Activated T-helper 17 cell treated with anti-CD3 and anti-CD28 coated beads, Interleukin-2, amount 50 U/mL, for 72 hours (primary cell): ENCODE results near the gene TOPORS. TPM values are rescaled to one million over a fixed set of nuclear protein-coding genes. Genes with fewer than 3 reads are reported as not detected.
A peak's percentile ranks its signal among the peaks of the same experiment; 100 is the strongest.
"Not testable (repeated sequence)": the region's sequence is repeated elsewhere in the genome, so short reads cannot be mapped to it uniquely, and the experiment has no call there.

Experiments used
- ATAC-seq: fragments of 150-1000 bp; cut with Tn5 transposase; replicated peaks from 2 replicates; pipeline ENCODE4 v1.10.0; 2021; ENCODE audit warnings: mild to moderate bottlenecking, moderate library complexity
- H3K27ac Mint-ChIP-seq: one replicate; pipeline ENCODE4 v1.8.0; 2022; ENCODE audit warnings: mixed read lengths
- H3K27me3 Mint-ChIP-seq: one replicate; pipeline ENCODE4 v1.8.0; 2022; ENCODE audit warnings: mixed read lengths
- H3K36me3 Mint-ChIP-seq: one replicate; pipeline ENCODE4 v1.8.0; 2022; ENCODE audit warnings: low read depth, mild to moderate bottlenecking, mixed read lengths
- H3K4me1 Mint-ChIP-seq: one replicate; pipeline ENCODE4 v1.8.0; 2022; ENCODE audit warnings: mixed read lengths
- H3K4me3 Mint-ChIP-seq: one replicate; pipeline ENCODE4 v1.8.0; 2022; ENCODE audit warnings: mild to moderate bottlenecking, mixed read lengths
- H3K9me3 Mint-ChIP-seq: one replicate; pipeline ENCODE4 v1.8.0; 2022; ENCODE audit warnings: mixed read lengths
- total RNA-seq, 2 donors: library from RNA; stranded (reverse); gene quantifications; one replicate each; pipeline ENCODE4 v1.2.3, GENCODE V29; 2022

Gene TOPORS
- total RNA-seq, 2 donors from 2014 or later: 12.9 to 16.4 TPM

DNA sequence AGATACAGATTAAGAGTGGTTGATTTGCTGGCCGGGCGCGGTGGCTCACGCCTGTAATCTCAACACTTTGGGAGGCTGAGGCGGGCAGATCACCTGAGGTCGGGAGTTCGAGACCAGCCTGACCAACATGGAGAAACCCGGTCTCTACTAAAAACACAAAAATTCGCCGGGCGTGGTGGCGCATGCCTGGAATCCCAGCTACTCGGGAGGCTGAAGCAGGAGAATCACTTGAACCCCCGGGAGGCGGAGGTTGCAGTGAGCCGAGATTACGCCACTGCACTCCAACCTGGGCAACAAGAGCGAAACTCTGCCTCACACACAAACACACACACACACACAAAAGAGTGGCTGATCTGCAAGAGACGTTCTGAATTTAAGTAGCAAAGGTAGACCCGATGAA, 4.2 kb downstream of the TOPORS start:
- Mint-ChIP-seq H3K36me3 (peaks cover 80% of the 10 kb centered on the region), H3K4me1 (peaks cover 15% of the 10 kb centered on the region)
- not testable (repeated sequence) for H3K9me3 Mint-ChIP-seq, ATAC-seq, H3K27ac Mint-ChIP-seq, H3K4me3 Mint-ChIP-seq, H3K27me3 Mint-ChIP-seq

DNA sequence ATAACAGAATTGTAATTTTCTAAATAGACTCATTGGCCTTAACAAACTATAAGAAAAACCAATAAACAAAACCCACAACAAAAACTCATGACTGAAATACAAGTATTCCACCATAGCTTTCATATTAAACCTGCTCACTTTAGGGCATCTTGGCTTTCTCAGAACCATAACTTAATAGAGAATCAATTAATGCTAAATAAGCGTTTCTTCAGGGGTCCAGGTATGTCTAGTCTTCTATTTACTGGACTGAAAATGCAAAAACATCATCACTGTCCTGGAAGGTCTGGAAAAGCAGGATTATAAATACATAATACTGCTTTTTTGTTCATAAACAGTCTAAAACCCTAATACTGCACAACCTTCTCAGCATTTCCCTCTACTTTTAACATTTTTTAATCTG, 6.5 kb downstream of the TOPORS start:
- Mint-ChIP-seq H3K9me3 (no peaks in the 10 kb centered on the region), H3K36me3 (peaks cover 80% of the 10 kb centered on the region), H3K4me1 (peaks cover 21% of the 10 kb centered on the region), H3K27ac (no peak overlapping the region), H3K4me3 (no peak overlapping the region), H3K27me3 (no peaks in the 10 kb centered on the region)
- no peak for ATAC-seq

DNA sequence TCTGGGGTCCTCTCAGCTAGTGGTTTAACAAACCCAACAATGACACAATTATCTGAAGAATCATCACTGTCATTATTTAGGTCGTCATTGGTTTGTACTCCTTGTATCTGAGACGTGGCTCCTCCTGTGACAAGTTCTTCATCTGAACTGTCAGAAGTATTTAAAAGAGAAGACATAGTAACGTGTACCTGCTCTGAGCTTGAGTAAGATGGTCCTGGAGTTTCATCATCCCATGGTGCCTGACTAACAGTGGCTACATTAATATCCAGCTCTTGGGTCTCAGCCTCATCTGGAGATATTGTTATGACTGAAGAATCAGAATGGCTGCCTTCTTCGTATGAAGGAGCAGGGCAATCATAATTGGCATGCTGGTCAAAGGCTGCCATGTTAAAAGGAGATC, 9.3 kb downstream of the TOPORS start:
- H3K4me1 Mint-ChIP-seq: peaks cover 12% of the 10 kb centered on the region
- H3K9me3 Mint-ChIP-seq: no peaks in the 10 kb centered on the region
- no peak overlapping the region for H3K4me3 Mint-ChIP-seq
- ATAC-seq: no peak
- H3K27me3 Mint-ChIP-seq: no peaks in the 10 kb centered on the region
- H3K27ac Mint-ChIP-seq: no peak overlapping the region
- peaks cover 63% of the 10 kb centered on the region for H3K36me3 Mint-ChIP-seq

DNA sequence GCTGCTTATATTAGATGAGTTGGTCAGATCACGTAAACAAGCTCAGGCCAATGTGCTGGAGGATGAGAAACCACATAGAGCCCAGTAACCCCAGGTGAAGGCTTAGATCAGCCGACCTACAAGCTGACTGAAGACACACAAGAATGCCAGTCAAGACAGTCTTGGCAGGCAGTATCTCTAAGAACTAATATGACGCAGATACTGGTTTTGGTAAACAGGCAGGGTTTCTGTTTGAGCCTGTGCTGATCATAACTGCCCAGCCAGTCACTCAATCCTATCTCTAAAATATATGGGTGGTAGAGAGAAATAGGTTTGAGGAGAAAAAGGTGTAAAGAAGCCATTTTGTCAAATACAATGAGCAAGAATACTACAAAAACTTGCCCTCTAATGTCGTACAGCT, 18.6 kb downstream of the TOPORS start:
- peaks cover 5% of the 10 kb centered on the region for H3K36me3 Mint-ChIP-seq
- no peak overlapping the region for H3K4me3 Mint-ChIP-seq
- H3K27me3 Mint-ChIP-seq: no peaks in the 10 kb centered on the region
- ATAC-seq: no peak
- H3K4me1 Mint-ChIP-seq: peaks cover 7% of the 10 kb centered on the region
- no peak overlapping the region for H3K27ac Mint-ChIP-seq
- H3K9me3 Mint-ChIP-seq: no peaks in the 10 kb centered on the region

DNA sequence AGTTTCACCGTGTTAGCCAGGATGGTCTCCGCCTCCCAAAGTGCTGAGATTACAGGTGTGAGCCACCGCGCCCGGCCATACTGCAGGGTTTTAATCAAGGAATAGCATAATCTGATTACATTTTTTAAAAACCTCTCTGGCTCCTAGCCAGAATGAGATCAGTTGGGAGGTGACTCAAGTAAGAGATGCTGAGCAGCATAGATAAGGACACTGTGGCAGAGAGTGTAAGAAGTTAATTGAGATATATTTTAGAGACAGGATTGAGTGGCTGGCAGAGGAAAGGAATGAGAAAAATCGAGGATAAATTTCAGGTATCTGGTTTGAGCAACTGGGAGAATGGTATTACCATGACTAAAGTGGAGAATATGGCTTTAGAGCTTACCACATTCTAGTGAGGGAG, 19.1 kb downstream of the TOPORS start:
- Mint-ChIP-seq H3K4me1 (peaks cover 7% of the 10 kb centered on the region), H3K27me3 (no peaks in the 10 kb centered on the region), H3K27ac (no peak overlapping the region), H3K36me3 (peaks cover 5% of the 10 kb centered on the region), H3K4me3 (no peak overlapping the region), H3K9me3 (no peaks in the 10 kb centered on the region)
- ATAC-seq: no peak

DNA sequence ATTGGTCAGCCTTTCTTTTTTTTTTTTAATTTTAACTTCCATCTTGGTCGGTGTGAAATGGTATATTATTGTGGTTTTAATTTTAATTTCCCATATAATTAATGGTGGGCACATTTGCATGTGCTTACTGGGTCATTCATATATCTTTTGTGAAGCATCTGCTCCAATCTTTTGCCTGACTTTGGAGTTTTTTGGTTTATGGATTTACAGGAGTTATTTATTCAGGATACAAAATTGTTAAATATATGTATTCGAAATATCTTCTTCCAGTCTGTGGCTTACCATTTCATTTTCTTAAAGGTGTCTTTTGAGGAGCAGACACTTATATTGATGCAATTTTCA, 25.7 kb downstream of the TOPORS start:
- peak overlapping the region; percentile 72 for H3K27ac Mint-ChIP-seq
- peak overlapping the region; percentile 91 for H3K4me3 Mint-ChIP-seq
- ATAC-seq: no peak
- peaks cover 32% of the 10 kb centered on the region for H3K4me1 Mint-ChIP-seq
- no peaks in the 10 kb centered on the region for H3K36me3 Mint-ChIP-seq
- H3K9me3 Mint-ChIP-seq: no peaks in the 10 kb centered on the region
- no peaks in the 10 kb centered on the region for H3K27me3 Mint-ChIP-seq

DNA sequence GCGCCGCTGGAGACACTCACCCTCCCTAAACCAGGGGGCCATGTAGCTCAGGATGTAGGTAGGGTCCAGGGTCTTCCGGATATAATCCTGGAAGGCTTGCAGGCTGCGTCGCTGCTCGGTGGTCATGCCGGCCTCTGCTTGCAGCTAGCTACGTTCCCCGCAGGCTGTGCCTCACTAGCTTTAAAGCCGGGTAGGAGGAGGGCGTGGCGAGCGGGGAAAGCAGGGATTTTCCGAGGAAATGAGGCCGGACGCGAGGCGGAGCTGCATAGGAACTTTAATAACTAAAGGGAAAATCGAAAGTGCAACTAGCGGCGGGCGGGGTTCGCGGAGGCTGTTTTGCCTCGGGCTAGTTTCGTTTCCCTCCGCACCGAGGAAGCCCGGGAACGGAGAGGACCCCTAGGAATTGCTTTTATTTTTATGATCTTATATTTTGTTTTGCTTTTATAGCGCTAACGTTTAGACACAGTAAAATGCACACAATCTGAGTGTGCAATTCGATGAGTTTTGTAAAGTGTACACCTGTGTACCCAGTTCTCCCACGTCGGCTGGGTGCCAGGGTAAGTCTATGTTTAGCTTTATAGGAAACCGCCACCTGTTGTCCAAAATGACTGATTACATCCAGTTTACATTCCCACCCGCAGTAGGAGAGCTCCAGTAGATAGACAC, 26.2 kb downstream of the TOPORS start, which contains the start of gene RIGI:
TSS of gene RIGI (minus strand) at position 156 of the 666 bp plus-strand sequence. CDS start at position 126, 30 bp downstream.
- Mint-ChIP-seq H3K27me3 (no peaks in the 10 kb centered on the region), H3K27ac (peak within 1 kb of the TSS; percentile 72), H3K36me3 (no peaks in the 10 kb centered on the region), H3K4me1 (peaks cover 32% of the 10 kb centered on the region), H3K4me3 (peak within 1 kb of the TSS; percentile 91), H3K9me3 (no peaks in the 10 kb centered on the region)
- ATAC-seq: peak; percentile 86

DNA sequence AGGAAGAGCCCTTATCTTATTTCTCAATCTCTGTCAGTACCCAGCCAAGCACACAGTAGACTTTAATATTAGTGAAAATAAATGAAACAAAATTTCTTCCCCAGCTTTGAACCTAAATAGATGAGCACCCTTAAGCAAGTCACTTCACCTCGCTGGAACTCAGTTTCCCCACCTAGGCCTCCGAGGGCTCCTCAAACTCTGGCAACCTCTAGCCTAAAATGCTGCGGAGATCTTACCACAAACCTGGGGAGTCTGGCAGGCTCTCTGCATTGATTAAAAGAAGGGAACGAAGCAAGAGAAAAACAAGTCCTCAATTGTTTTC, 26.7 kb downstream of the TOPORS start:
- Mint-ChIP-seq H3K27ac (peak overlapping the region; percentile 72), H3K4me3 (peak overlapping the region; percentile 91), H3K4me1 (peaks cover 32% of the 10 kb centered on the region), H3K9me3 (no peaks in the 10 kb centered on the region), H3K27me3 (no peaks in the 10 kb centered on the region), H3K36me3 (no peaks in the 10 kb centered on the region)
- peak; percentile 11 for ATAC-seq

DNA sequence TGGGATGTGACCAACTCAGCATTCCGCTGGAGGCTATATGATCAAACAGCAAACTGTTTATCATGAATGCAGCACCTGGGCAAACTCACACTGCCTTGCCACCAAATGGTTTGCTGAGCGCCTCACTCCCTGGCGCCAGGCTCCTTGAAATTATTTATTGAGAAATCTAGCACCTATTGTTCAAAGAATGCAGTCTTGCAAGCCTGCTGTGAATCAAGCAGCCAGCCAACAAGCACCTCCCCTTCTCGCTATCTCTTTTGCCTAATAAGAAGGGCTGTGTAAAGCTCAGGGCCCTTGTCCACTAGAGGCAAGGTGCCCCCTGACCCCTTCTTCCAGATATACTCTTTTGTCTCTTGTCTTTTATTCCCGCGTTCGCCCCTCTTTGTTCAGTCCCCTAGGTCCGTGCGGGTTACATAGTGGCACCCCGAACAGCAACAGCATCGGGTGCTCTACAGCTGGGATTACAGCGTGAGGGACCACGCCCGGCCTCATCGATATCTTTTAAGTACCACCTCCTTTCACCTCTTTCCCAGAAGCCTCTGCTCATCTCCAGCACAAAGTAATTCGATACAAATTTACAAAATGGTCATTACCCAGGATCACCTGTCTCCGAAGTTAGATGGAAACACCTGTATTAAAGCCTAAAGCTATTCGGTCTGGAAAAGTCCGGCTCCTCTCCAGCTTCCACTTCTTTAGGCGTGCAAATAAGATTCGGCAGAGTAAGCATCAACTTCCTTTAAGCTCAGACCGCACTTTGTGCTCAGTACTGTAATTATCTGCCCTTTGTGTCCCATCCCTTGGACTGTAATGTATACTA, 27.3 kb downstream of the TOPORS start:
- peak overlapping the region; percentile 72 for H3K27ac Mint-ChIP-seq
- H3K36me3 Mint-ChIP-seq: no peaks in the 10 kb centered on the region
- H3K9me3 Mint-ChIP-seq: no peaks in the 10 kb centered on the region
- H3K4me3 Mint-ChIP-seq: peak overlapping the region; percentile 91
- H3K27me3 Mint-ChIP-seq: no peaks in the 10 kb centered on the region
- peak; percentile 37 for ATAC-seq
- peaks cover 32% of the 10 kb centered on the region for H3K4me1 Mint-ChIP-seq

DNA sequence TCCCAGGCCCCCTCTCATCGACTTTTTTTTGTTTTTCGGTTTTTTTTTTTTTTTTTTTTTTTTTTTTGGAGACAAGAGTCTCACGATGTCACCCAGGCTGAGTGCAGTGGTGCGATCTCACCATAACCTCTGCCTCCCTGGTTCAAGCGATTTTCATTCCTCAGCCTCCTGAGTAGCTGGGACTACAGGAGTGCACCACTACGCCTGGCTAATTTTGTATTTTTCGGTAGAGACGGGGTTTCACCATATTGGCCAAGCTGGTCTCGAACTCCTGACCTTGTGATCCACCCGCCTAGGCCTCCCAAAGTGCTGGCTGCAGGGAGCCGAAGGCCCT, 27.9 kb downstream of the TOPORS start:
- Mint-ChIP-seq H3K4me1 (peaks cover 32% of the 10 kb centered on the region), H3K4me3 (peak overlapping the region; percentile 91)
- not testable (repeated sequence) for ATAC-seq, H3K36me3 Mint-ChIP-seq, H3K27me3 Mint-ChIP-seq, H3K9me3 Mint-ChIP-seq, H3K27ac Mint-ChIP-seq

DNA sequence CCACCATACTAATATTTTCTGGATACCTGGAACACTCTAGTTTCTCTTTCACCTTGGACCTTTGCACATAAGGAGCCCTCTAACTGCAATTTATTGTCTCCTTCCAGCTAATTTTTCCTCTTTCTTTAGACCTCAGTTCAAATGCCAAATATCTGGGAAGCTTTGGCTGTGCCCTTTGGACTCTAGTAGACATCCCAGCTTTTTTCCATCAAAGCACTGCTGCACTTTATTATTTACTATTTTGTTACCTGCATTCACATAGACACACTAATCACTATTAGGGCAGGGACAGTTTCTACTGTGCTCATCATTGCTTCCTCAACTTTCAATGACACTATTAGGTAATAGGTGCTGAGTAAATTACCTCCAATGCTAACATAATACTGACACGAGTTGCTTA, 28.5 kb downstream of the TOPORS start:
- ATAC-seq: no peak
- no peaks in the 10 kb centered on the region for H3K27me3 Mint-ChIP-seq
- peaks cover 32% of the 10 kb centered on the region for H3K4me1 Mint-ChIP-seq
- H3K9me3 Mint-ChIP-seq: no peaks in the 10 kb centered on the region
- no peaks in the 10 kb centered on the region for H3K36me3 Mint-ChIP-seq
- H3K4me3 Mint-ChIP-seq: peak overlapping the region; percentile 91
- peak overlapping the region; percentile 3 for H3K27ac Mint-ChIP-seq

DNA sequence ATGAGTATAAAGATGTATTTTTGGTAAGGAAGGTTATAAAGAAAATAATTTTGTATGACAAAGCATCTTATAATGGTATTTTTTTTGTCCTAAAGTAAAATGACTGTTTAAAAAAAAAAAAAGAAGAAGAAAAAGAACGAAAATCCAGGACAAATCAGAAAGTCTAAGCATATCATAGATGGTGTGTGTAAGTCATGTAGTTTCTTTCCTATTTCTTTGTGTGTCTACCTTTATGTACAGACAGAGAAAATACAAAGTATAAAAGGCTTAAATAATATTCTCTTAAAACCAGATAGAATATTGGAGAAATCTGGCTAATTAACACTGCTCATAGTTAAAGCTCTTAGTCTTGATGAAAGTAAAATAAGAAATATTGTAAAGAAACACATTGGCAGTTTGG, 34.1 kb downstream of the TOPORS start:
- Mint-ChIP-seq H3K27me3 (no peaks in the 10 kb centered on the region), H3K4me1 (peaks cover 17% of the 10 kb centered on the region), H3K9me3 (no peaks in the 10 kb centered on the region), H3K27ac (no peak overlapping the region), H3K36me3 (peaks cover 27% of the 10 kb centered on the region), H3K4me3 (no peak overlapping the region)
- no peak for ATAC-seq

DNA sequence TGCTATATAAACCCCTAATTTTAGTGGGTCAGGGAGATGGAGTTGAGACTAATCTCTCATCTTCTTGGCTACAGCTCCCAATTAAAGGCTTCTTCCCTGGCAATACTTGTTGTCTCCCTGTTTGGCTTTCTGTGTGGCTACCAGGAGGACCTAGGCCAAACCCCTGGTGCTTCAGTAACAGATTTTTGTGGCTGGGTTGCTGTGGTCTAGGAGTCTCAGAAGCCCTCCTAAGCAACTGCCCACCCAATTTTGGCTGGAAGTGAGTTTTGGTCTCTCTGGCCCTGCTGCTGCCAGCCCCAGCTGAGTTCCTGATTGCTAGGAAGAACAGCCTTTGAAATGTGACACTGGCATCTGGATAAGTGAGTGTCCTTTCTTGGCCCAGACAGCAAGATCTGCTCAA, 36.1 kb downstream of the TOPORS start:
- H3K36me3 Mint-ChIP-seq: peaks cover 27% of the 10 kb centered on the region

DNA sequence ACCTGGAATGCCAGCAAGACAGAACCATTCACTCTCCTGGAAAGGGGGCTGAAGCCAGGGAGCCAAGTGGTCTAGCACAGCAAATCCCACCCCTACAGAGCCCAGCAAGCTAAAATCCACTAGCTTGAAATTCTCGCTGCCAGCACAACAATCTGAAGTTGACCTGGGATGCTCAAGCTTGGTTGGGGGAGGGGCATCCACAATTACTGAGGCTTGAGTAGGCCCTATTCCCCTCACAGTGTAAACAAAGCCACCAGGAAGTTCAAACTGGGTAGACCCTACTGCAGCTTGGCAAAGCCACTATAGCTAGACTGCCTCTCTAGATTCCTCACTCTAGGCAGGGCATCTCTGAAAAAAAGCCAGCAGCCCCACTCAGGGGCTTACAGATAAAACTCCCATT, 43.7 kb downstream of the TOPORS start:
- H3K4me3 Mint-ChIP-seq: no peak overlapping the region
- H3K4me1 Mint-ChIP-seq: peaks cover 27% of the 10 kb centered on the region
- H3K36me3 Mint-ChIP-seq: peaks cover 6% of the 10 kb centered on the region
- no peaks in the 10 kb centered on the region for H3K9me3 Mint-ChIP-seq
- H3K27ac Mint-ChIP-seq: no peak overlapping the region
- ATAC-seq: no peak
- no peaks in the 10 kb centered on the region for H3K27me3 Mint-ChIP-seq

More for the DNA sequence above, 36.1 kb downstream of the TOPORS start:
- Mint-ChIP-seq H3K4me3 (no peak overlapping the region), H3K27ac (peak overlapping the region; percentile 65), H3K9me3 (no peaks in the 10 kb centered on the region), H3K27me3 (no peaks in the 10 kb centered on the region), H3K4me1 (peaks cover 19% of the 10 kb centered on the region)
- ATAC-seq: no peak

DNA sequence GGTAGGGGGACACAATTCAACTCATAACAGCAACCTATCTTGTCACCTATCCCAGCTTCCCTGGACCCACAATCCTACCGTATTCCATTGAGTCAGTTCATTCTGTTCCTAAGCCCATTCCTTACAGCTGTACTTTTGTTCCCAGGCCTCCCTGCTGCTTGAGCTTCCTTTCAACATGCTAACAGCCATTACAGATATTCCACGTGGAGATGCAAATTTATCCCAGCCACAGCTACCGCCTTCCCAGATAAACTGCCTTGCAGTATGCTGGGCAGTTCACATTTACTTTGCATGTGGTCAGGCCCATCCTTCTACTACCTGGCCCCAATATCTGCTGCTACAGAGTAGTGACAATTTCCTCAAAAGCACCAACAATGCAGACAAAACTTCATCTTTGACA, 49.4 kb downstream of the TOPORS start:
- Mint-ChIP-seq H3K4me1 (no peaks in the 10 kb centered on the region), H3K9me3 (no peaks in the 10 kb centered on the region), H3K27ac (no peak overlapping the region), H3K27me3 (no peaks in the 10 kb centered on the region), H3K36me3 (peaks cover 28% of the 10 kb centered on the region), H3K4me3 (no peak overlapping the region)
- ATAC-seq: no peak
